Activated CD8-positive, alpha-beta T cell treated with anti-CD3 and anti-CD28 coated beads for 36 hours (primary cell): ENCODE data around the gene SPECC1. TPM values are rescaled to one million over a fixed set of nuclear protein-coding genes. Genes with fewer than 3 reads are reported as not detected.
A peak's percentile ranks its signal among the peaks of the same experiment; 100 is the strongest.

ENCODE experiments used
- ATAC-seq: fragments of 200-7000 bp; cut with Tn5 transposase; one replicate; pipeline ENCODE4 v1.10.0; 2021; ENCODE audit warnings: mild to moderate bottlenecking, moderate library complexity
- CTCF ChIA-PET: fragments of 350-600 bp; sonication (Branson Sonifier 250); formaldehyde crosslinking; loops from one replicate; lab custom pipeline; 2021; ENCODE audit warnings: antibody characterized with exemption; lab: Charles Lee
- POLR2A ChIA-PET: fragments of 350-600 bp; sonication (Branson Sonifier 250); formaldehyde crosslinking; loops from one replicate; lab custom pipeline; 2021; ENCODE audit warnings: antibody characterized with exemption; lab: Charles Lee
- DNase-seq: peaks from one replicate; pipeline ENCODE4 v3.0.0-alpha.2; 2020
- H3K27ac Mint-ChIP-seq: one replicate; pipeline ENCODE4 v1.8.0; 2021; ENCODE audit warnings: mild to moderate bottlenecking, mixed read lengths
- H3K27me3 Mint-ChIP-seq: one replicate; pipeline ENCODE4 v1.8.0; 2021; ENCODE audit warnings: mixed read lengths
- H3K36me3 Mint-ChIP-seq: one replicate; pipeline ENCODE4 v1.8.0; 2021; ENCODE audit warnings: low read depth, mixed read lengths
- H3K4me1 Mint-ChIP-seq: one replicate; pipeline ENCODE4 v1.8.0; 2021; ENCODE audit warnings: low read depth, mixed read lengths
- H3K4me3 Mint-ChIP-seq: one replicate; pipeline ENCODE4 v1.8.0; 2021; ENCODE audit warnings: mild to moderate bottlenecking, moderate library complexity, mixed read lengths
- H3K9me3 Mint-ChIP-seq: one replicate; pipeline ENCODE4 v1.8.0; 2021; ENCODE audit warnings: mixed read lengths
- intact Hi-C: fragments of 100-400 bp; cut with micrococcal nuclease; formaldehyde crosslinking; loops from one replicate; pipeline ENCODE4 v1.10.0; 2022
- total RNA-seq, 2 experiments: library from RNA; stranded (reverse); gene quantifications; one replicate each; pipeline ENCODE4 v1.2.3, GENCODE V29; 2021
- TF ChIP-seq, protein P1 (sequence below): fragments of 200-600 bp; IDR thresholded peaks from one replicate; pipeline ENCODE4 v1.8.0; 2022; ENCODE audit warnings: antibody characterized with exemption, mild to moderate bottlenecking

The SPECC1 gene
- total RNA-seq, 2 experiments from 2014 or later = 9.9 to 10.3 TPM

GRCh38 chr17:20273741-20274500 is 264.8 kb downstream of the SPECC1 start:
- H3K4me1 Mint-ChIP-seq = peaks cover 72% of the 10 kb centered on the region
- TF ChIP-seq, protein P1, sequence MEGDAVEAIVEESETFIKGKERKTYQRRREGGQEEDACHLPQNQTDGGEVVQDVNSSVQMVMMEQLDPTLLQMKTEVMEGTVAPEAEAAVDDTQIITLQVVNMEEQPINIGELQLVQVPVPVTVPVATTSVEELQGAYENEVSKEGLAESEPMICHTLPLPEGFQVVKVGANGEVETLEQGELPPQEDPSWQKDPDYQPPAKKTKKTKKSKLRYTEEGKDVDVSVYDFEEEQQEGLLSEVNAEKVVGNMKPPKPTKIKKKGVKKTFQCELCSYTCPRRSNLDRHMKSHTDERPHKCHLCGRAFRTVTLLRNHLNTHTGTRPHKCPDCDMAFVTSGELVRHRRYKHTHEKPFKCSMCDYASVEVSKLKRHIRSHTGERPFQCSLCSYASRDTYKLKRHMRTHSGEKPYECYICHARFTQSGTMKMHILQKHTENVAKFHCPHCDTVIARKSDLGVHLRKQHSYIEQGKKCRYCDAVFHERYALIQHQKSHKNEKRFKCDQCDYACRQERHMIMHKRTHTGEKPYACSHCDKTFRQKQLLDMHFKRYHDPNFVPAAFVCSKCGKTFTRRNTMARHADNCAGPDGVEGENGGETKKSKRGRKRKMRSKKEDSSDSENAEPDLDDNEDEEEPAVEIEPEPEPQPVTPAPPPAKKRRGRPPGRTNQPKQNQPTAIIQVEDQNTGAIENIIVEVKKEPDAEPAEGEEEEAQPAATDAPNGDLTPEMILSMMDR = no peak
- ChIA-PET CTCF (interaction anchor here (1.2 to 1.3 kb wide), 2 partner anchors 12 to 47 kb away, joined by 3 read pairs; no protein-coding TSS in a partner anchor), POLR2A (interaction anchor here (0.6 kb wide), 1 partner anchor 21 kb away, joined by 3 read pairs; no protein-coding TSS in a partner anchor)
- H3K27ac Mint-ChIP-seq = peak overlapping the region; percentile 69
- H3K36me3 Mint-ChIP-seq = peaks cover 5% of the 10 kb centered on the region
- H3K9me3 Mint-ChIP-seq = no peaks in the 10 kb centered on the region
- ATAC-seq (peak; percentile 63), DNase-seq (peak; percentile 49)
- H3K4me3 Mint-ChIP-seq = no peak overlapping the region
- no peaks in the 10 kb centered on the region for H3K27me3 Mint-ChIP-seq
- intact Hi-C loops = no loop called here

- DNase-seq = no peak
- TF ChIP-seq, protein P1 = no peak
These were observed 266.5 kb downstream of the SPECC1 start for GRCh38 chr17:20275653-20276052.

GRCh38 chr17:20276421-20276820 is 267.3 kb downstream of the SPECC1 start:
- intact Hi-C loops = no loop called here
- Mint-ChIP-seq H3K27me3 (no peaks in the 10 kb centered on the region), H3K4me1 (peaks cover 67% of the 10 kb centered on the region), H3K36me3 (peaks cover 5% of the 10 kb centered on the region), H3K9me3 (no peaks in the 10 kb centered on the region), H3K27ac (peak overlapping the region; percentile 68), H3K4me3 (no peak overlapping the region)
- ChIA-PET POLR2A (interaction anchor here (0.9 kb wide), 1 partner anchor 31 kb away, joined by 3 read pairs; no protein-coding TSS in a partner anchor), CTCF (interaction anchor here (1.0 to 1.5 kb wide), 4 partner anchors 8 to 49 kb away, joined by 3 to 8 read pairs (median 3); no protein-coding TSS in a partner anchor)
- TF ChIP-seq, protein P1 = no peak
- no peak for DNase-seq
- no peak for ATAC-seq

More at GRCh38 chr17:20275653-20276052, 266.5 kb downstream of the SPECC1 start:
- Mint-ChIP-seq H3K4me3 (no peak overlapping the region), H3K36me3 (peaks cover 5% of the 10 kb centered on the region), H3K27ac (no peak overlapping the region), H3K27me3 (no peaks in the 10 kb centered on the region), H3K9me3 (no peaks in the 10 kb centered on the region), H3K4me1 (peaks cover 67% of the 10 kb centered on the region)
- intact Hi-C loops = no loop called here
- CTCF ChIA-PET = interaction anchor here (1.0 to 1.5 kb wide), 3 partner anchors 9 to 48 kb away, joined by 3 to 8 read pairs (median 3); no protein-coding TSS in a partner anchor
- no peak for ATAC-seq
- POLR2A ChIA-PET = interaction anchor here (0.9 kb wide), 1 partner anchor 41 kb away, joined by 3 read pairs; no protein-coding TSS in a partner anchor

GRCh38 chr17:20278805-20279204 is 269.6 kb downstream of the SPECC1 start:
- Mint-ChIP-seq H3K27me3 (no peaks in the 10 kb centered on the region), H3K4me3 (no peak overlapping the region), H3K36me3 (no peaks in the 10 kb centered on the region), H3K9me3 (no peaks in the 10 kb centered on the region), H3K4me1 (peaks cover 52% of the 10 kb centered on the region), H3K27ac (no peak overlapping the region)
- CTCF ChIA-PET = no interaction called here
- DNase-seq (no peak), ATAC-seq (no peak)
- intact Hi-C loops = no loop called here
- TF ChIP-seq, protein P1 = no peak
- POLR2A ChIA-PET = no interaction called here

DNA sequence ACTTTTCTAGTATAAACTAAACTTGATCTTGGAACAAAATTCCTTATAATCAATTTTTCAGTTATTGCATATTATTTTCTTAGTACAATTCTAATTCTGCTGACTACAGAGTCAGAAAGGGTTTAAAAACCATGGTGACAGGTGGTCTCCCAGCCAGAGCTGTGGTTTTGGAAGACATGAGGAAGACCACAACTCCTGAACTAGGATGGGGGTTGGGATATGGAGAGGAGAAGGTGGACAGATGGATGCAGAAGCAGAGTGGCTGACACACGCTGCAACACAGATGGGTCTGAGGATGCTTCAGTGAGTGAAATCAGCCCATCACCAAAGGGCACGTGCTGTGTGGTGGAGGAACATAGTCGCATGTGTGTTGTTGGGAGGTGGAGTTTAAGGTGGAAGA is 270.5 kb downstream of the SPECC1 start:
- ChIA-PET POLR2A (no interaction called here), CTCF (no interaction called here)
- peaks cover 45% of the 10 kb centered on the region for H3K4me1 Mint-ChIP-seq
- DNase-seq (no peak), ATAC-seq (no peak)
- no peaks in the 10 kb centered on the region for H3K36me3 Mint-ChIP-seq
- H3K9me3 Mint-ChIP-seq = no peaks in the 10 kb centered on the region
- no peaks in the 10 kb centered on the region for H3K27me3 Mint-ChIP-seq
- H3K27ac Mint-ChIP-seq = no peak overlapping the region
- no peak overlapping the region for H3K4me3 Mint-ChIP-seq
- intact Hi-C loops = no loop called here
- TF ChIP-seq, protein P1 = no peak
